HG03378 (cell line): Measurements from ENCODE around the gene KCNC1.

Experiments used
- ATAC-seq: cut with Tn5 transposase; IDR thresholded peaks from one replicate; pipeline ENCODE4 v1.9.1; 2021; ENCODE audit warnings: mild to moderate bottlenecking, moderate library complexity; ENCODE audit not compliant: unreplicated experiment

The KCNC1 gene

DNA sequence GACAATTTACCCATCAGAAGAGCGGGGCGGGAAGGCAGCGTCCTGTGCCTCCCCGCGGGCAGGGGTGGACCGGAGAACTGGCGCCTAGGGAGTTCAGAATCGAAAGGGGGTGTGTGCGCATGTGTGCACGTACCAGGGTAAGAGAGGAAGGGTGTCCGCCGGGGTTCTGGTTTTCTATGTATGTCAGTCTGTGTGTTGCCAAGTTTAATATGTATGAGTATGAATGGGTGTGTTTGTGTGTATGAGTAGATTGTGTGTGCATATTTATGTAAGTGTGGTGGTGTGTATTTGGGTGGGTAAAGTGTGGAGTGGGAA lies 2.0 kb downstream of the KCNC1 start:
- ATAC-seq: no peak

DNA sequence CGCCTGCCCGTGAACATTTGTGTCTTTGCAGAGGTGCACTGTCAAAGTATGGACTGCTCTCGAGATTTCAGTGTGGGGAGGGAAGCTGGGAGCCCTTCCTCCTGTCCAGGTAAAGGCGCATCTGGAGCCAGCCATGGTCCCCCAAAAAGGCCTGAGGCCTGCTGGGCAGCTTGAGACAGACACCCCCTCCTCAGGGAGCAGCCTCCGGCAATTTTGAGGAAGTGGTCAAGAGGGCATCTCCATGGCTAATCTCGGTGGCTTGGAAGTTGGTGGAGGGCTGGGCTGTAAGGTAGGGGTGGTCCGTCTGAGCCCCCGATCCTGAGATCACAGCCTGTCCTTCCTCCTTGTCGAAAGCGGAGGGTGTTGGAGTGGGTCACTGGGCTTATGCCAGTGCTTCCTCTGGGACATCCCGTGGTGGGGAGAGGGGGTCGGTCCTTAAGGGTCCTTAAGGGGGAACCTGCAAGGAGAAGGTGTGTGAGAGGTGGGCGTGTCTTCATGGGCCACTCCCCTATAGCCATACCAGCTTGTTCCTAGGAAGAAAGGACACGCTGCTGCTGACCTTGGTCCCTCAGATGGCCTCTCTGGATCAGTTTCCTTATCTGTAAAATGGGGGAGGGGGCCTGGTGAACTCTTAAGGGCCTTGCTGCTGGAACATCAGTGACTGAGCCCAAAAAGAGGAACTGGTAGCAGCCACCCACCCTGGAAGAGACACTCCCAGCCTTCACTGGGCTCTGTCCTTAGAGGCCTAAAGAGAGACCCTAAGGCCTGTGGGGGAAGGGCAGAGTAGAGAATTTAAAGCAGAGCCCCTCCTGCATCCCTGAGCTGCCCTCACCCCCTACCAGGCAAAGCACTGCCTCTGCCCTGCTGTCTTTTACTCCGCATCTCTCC lies 2.6 kb downstream of the KCNC1 start:
- ATAC-seq: no peak

DNA sequence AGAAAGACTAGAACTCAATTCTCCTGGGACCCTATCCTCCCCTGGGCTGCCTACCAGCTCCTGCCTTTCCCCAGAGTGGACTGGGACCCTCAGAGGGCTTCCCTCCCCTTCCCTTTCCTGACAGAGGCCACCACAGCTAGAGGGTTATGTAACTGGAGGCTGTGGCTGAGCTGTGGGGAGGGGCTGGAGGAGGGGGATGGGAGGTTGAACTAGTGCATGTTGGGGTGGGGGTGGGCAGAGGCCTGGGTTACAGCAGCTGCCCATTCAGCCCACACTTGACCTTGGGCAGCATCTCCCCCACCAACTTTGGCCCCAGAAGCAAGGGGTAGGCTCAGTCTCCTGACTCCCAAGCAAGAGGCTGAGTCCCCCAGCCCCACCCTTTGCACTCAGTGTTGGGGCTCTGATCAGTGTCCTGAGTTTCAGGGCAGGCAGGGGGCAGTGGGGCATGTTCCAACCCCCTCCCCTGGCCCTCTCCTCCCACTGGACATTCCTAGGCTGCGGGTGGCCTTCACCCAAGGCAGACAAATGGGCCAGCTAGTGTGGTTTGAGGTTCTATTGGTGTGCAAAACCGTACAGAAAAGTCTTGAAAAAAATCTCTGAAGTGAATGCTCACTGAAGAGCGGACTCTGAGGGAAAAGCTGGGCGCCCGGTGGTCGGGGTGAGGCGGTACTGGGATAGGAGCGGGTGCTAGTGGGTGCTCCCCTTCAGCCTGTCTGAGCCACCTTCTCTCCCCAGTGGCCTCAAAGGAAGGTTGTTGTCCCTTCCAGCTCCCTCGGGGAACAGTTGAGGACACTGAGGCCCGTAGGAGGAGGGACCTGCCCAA lies 3.8 kb downstream of the KCNC1 start:
- ATAC-seq: no peak

DNA sequence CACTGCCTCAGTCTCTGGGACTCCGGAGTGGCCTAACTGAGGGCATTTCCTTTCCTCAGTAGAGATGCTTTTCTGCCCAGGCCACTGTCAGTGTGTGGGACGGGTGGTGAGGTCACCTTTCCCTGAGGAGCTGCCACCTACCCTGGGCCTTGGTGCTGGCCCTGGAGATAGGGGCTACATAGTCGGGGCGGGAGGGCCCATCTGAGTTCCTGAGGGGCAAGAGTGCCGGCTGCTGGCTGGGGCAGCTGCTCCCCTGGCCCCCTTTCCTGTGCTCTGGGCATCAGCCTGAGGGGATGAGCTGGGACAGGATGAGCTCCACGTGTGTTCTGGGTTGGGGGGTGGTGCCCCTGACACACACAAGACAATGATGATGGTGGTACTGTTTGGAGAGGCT lies 5.4 kb downstream of the KCNC1 start:
- ATAC-seq: no peak

DNA sequence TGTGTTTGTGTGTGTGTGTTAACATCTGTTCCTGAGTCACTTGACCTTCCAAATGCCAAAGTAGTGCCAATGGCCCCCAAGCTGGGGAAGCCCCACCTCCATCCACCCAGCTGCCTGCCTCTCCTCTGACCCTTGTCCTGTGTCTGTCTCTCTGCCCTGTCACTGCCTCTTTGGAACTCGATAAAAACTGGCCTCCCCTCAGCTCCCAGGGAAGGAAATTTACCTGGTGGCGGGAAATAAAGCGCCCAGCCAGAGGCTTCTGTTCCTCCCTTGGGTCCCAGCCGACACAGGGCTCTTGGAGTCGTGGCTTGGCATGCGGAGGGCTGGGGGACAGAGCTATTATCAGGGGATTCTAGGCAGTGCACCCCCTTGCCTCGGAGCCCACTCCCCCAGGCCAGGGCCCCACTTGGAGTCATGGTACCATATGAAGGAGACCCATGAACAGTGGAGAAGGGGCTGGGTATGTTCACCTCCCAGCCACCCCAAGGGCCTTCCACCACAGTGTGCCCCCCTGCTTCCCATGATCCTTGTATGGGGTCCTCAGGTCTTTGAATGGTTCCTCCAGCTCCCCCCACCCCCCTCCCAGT lies 6.2 kb downstream of the KCNC1 start:
- ATAC-seq: no peak

DNA sequence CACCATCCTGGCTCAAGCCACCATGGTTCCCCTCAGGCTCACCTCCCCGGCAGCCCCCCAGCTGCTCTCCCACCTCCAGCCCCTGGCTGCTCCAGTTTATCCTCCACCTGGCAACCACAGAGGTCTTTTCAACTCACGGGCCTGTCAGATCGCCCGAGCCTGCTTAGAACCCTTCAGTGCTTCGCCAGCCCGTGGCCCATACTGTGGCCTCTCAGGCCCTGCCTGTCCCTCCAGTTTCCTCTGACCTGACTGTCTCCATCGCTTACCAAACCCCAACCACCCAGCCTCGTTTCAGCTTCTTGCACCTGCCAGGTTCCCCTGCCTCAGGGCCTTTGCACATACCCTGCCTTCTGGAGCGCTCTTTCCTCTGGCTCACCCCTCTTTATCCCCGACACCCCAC lies 6.9 kb downstream of the KCNC1 start:
- no peak for ATAC-seq

DNA sequence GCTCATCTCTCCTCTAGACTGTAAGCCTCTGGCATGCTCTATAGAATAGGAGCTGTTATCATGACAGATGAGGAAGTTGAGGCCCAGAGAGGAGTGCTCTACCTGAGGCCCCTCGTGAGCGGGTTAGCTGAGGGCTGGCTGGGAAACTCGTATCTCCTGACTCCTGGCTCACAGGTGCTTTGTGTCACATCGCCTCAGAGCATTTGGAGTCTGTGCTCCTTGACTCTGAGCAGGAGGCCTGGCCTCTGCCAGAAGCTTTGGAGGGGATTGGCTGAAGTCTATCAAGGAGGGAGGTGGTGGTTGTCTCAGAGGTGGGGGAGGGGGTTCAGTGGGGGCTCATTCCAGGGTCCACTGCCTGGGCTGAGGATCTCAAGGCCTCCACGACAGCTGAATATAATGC lies 7.4 kb downstream of the KCNC1 start:
- ATAC-seq: no peak

DNA sequence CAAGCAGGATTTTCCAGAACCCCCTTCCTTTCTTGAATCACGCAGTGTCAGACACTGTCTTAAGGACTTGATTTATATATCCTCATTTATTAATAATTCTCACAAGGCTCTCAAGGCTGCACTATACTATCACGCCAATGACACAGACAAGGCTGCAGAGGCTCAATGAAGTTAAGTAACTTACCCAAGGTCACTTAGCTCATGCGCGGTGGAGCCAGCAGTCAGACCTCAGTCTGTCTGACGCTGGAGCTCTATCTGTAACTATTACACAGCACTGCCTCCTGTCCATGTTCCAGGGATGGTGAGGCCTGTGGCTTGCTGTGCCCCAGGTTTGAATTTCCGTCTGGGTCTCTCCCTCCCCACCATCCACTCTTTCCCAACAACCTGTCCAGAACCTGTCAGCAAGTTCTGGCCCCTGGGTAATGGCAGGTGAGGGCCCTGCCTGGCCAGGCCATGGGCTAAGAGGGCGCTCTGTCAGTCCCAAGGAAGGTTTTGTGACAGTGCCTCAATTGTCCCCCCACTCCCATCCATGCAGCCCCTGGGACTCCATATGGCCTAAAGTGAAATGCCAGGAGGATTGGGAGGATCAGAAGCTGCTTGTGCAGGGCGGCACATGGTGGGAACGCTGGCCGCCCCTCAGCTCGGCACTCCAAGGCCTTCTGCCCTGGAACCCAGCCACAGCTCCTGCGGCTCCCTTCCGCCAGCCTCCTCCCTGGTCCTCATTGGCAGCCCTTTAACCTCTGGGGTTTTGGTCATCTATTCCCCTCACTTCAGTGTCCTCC lies 8.6 kb downstream of the KCNC1 start:
- no peak for ATAC-seq

DNA sequence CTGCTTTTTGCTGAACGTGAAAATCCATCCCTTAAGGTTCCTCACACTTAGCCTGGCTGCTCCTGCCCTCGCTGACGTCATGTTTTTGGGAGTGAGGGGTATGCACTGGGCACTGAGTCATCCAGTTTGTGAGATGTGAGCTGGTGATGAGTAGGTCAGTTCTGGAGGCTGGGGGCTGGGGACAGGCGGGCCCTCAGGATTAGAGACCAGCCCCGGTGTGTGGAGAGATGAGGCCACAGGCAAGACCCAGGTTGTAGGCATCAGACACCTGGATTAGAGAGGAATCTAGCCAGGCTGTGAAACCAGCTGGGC lies 9.2 kb downstream of the KCNC1 start:
- ATAC-seq: no peak

DNA sequence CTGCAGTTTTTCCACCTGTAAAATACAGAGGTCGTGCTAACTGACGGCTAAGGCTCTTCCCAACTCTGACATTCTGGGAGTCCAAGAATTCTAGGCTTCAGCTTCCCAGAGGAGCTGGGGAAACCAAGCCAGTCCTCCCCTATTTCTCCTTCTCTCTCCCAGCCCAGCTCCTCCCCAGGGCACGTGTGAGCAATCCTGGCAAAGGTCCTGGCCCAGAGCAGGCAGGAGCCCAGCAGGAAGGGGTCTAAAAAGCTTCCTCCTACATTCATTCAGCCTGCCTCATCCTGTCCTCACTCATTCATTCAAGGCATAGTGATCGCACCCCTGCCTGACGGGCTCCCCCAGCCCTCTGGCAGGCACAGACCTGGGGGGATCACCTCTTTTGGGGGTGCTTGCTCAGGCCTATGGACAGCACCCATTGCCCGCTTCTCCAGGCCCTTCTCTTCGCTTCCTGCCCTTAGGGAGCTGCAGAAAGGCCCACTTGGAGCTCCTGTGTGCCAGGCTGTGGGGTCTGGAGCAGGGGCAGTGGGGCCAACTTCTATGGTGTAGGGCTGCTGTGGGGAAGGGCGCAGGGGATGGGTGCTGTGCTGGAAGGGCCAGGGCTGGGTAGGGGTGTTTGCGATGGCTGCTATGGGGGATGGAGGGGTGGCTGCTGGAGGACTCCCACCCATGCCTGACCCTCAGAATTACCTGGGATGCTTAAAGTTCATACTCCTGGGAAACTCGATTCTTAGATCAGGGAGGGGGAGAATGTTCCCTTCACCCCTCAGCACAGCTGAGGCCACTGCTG lies 9.8 kb downstream of the KCNC1 start:
- ATAC-seq: no peak

DNA sequence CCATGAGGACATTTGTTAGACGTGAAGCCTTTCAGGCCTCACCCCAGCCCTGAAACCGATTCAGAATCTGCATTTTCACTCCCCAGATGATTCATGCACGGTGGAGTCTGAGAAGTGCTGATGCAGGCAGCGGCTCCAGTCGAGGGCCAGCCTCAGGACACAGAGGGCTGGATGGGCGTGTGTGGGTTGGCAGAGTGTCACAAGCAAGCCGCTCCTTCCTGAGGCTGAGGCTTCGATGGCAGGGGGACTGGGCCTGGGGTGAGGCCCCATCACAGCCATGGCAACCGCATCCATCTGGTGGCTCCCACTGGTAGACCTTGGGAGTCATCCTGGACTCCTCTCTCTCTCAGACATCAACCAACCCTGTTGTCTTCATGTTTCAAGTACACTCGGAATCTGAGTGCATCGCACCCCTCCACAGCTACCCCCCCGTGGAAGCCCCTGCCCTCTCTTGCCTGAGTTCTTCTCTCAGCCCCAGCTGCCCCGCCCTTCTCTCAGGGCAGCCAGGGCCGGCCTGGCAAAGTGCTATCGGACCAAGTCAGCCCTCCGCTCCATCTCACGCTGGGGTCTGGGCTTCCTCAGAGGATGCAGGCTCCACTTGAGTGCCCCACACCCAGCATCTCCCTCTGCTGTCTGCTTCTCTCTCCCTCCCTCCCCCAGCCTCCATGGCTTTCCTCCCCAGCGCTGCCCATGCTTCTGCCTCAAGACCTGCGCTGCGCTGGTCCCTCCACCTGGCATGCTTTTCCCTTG lies 10.6 kb downstream of the KCNC1 start:
- ATAC-seq: no peak

DNA sequence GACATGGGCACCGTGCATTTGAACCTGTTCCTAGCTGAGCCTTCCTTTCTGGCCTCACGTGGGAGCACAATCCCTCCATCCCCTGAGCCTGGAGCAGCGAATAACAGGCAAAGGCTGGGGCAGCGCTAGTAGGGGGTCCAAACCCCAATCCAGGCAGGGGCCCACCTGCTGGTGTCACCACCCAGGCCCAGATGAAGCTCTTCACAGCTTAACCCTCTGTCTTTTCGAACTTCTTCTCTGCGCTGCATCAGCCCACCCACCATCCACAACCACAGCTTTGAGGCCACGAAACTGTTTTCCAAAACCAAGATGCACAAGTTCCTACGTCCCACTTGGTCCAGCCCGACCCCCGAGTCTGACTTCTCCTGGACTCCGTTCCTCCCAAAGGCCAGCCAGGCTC lies 11.5 kb downstream of the KCNC1 start:
- no peak for ATAC-seq

DNA sequence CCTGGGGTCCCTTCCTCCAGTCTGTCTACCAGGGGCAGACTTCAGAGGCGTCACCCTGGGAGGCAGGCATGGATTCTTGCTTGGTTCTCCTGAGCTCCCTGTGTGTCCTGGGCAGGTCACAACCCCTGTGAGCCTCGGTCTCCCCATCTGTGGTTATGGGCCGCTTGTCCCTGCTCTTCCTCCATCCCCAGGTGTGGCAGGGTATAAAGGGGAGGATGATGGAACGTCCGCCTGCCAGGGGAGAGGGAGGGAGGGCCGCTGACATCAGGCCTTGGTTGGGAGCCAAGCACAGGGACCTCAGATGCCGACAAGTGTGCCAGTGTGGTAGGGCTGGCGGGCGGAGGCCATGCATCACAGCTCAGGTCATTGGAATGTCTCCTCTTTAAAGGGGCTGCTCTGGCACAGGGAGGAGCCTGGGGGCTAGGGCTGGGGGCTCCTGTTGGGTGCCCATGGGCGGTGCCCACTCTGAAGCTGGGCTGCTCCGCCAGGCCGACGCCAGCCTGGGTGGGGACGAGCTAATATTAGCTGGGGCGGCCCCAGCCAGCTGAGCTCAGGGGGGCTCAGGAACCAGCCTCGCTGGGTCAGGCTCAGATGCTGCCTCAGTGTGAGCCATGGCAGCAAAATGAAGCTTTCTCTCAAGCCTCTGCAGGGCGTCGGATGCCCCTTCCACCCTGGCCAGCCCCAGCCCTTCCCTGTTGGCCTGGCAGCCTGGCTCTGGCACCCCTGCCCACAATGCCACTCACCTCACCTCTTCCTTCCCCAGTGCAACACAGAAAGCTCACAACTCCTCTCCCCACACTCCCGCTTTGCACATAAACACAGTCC lies 12.8 kb downstream of the KCNC1 start:
- no peak for ATAC-seq

DNA sequence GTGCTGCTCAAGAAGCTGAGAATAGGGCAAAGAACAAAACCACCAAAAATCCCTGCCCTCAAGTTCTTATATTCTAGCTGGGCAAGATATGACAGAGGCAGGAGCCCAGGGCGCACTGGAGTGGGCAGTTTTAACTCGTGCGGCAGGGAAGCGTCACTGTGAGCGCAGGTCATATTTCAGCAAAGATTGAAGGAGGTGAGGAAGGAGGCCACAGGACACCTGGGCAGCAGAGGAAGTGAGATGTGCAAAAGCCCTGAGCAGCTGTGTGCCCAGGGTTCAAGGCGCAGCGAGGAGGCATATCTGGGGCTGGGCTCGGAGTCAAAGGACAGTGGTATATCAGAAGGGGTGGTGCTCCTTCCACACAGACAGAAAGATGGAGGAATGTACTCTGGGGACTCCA lies 13.5 kb downstream of the KCNC1 start:
- ATAC-seq: no peak

DNA sequence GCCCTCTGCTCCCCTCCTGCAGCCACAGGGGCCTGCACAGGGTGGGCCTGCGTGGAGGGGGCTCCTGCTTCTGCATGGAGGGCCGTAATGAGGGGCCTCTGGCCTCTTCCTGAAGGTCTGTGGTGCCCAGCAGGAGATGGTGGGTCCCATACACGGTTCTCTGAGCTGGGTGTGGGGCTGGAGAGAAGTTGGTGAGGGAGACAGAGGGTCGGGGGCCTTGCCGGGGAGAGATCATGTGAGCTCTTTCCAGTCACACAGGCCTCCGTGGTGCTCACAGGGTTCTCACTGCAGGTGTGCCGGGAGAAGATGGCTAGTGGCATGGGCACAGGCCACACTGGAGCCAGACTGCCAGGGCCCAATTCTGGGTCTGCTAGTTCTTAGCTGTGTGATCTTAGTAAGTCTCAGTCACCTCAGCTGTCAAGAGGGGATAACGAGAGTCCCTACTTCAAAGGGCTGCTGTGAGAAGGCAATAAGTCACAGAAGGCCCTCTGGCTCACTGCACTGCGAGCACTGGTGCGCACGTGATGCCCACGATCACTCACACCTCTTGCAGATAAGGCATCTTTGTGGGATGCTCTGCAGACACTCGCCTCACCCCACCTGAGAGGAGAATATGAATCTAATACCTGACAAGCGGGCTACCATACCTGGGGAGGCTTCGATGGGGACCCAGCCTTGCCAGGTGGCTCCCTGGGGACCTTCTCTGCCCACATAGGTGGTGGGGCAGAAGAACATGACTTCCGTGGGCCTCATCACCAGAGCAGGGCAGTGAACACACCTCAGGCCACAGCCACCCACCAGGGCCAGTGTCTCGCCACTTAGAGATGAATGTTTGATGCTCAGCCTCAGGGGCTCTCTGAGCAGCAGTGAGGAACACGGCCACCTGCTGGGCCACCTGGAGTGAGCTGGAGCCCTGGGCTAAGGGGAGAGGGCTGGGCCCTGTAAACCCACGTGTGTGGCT lies 14.5 kb downstream of the KCNC1 start:
- no peak for ATAC-seq

DNA sequence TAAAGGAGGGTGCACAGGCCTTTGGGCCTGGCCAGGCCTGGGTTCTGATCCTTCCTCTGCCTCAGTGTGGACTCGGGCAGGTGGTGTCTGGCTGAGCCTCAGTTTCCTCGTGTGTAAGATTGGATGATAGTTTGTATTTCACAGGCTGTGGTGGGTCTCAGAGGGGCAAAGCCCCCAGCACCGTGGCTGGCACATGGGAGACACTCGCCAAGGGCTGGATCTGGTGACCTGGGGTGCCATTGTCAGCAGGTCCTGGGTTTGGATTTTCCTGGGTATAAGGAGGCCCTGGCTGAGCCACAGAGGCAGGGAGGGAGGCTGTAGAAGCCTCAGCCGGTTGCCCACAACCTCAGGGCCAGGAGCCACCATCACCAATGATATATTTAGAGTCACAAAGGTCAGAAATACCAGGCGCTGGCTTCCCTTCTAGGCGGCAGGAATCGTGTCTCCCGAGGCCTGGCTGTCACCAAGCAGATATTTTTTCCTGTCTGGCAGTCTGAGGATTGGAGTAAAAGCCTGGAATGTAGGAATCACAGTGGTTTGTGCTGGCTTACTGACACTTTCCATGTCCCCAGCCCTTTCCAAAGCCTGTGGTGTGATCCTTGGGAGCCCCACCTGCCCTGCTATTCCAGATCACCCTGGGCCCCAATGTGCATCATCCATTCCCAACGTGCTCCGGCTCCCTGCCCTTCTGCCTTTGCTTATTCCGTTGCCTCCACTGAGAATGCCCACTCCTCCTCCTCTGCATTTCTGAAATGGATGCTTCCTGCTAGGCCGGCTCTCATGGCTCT lies 15.6 kb downstream of the KCNC1 start:
- no peak for ATAC-seq

DNA sequence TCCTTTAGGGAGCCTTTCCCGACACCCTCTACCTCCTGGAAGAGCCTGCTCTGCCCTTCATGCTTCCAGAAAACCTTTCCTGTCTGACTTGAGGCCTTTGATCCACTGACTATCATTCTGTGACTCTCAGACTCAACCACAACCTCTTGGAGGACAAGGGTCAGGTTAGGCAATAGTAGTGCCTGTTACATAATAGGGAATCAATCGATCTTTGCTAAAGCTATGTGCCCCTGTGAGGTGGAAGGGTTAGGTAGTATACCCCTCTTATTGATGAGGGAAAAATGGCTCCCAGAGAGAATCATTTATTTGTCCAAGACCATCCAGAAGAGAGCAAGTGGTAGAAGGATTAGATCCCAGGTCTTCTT lies 16.2 kb downstream of the KCNC1 start:
- no peak for ATAC-seq
